Activated CD8-positive, alpha-beta memory T cell treated with anti-CD3 and anti-CD28 coated beads for 1 hour (primary cell): ENCODE data around the gene TMEM63B.
"Not testable (repeated sequence)": the region's sequence is repeated elsewhere in the genome, so short reads cannot be mapped to it uniquely, and the experiment has no call there.

Source experiments
- DNase-seq, 2 donors: peaks; one replicate each; pipeline ENCODE4 v3.0.0-alpha.2; 2020; ENCODE audit warnings: low read depth in 1 of 2; ENCODE audit errors: extremely low read depth in 1 of 2

Gene TMEM63B

GRCh38 chr6:44093750-44094402 lies 33.5 kb upstream of the TMEM63B start:
- no peak for DNase-seq

GRCh38 chr6:44094403-44095242 lies 32.7 kb upstream of the TMEM63B start:
- no peak for DNase-seq

- DNase-seq, result not testable (repeated sequence)
Measured at GRCh38 chr6:44095243-44095623, 32.1 kb upstream of the TMEM63B start.

- DNase-seq, result peak; percentile 44 to 59
Measured at GRCh38 chr6:44096612-44097011, 30.7 kb upstream of the TMEM63B start.

- no peak for DNase-seq
Measured at GRCh38 chr6:44097782-44098317, 29.5 kb upstream of the TMEM63B start.

GRCh38 chr6:44099192-44099591 lies 28.2 kb upstream of the TMEM63B start:
- DNase-seq, result no peak

- no peak for DNase-seq
Measured at GRCh38 chr6:44100088-44100550, 27.2 kb upstream of the TMEM63B start.

- DNase-seq, result no peak
Measured at GRCh38 chr6:44101832-44102231, 25.5 kb upstream of the TMEM63B start.

GRCh38 chr6:44102527-44102926 lies 24.8 kb upstream of the TMEM63B start:
- DNase-seq, result no peak

- no peak for DNase-seq
Measured at GRCh38 chr6:44104481-44105021, 22.8 kb upstream of the TMEM63B start.

- no peak for DNase-seq
Measured at GRCh38 chr6:44105146-44105545, 22.2 kb upstream of the TMEM63B start.

GRCh38 chr6:44105993-44106740 lies 21.2 kb upstream of the TMEM63B start:
- no peak for DNase-seq

GRCh38 chr6:44107017-44107416 lies 20.3 kb upstream of the TMEM63B start:
- DNase-seq, result no peak

GRCh38 chr6:44108471-44108870 lies 18.9 kb upstream of the TMEM63B start:
- DNase-seq, result no peak

- DNase-seq, result no peak
Measured at GRCh38 chr6:44109212-44109611, 18.1 kb upstream of the TMEM63B start.

GRCh38 chr6:44110005-44110676 lies 17.2 kb upstream of the TMEM63B start:
- no peak for DNase-seq

GRCh38 chr6:44110966-44111365 lies 16.4 kb upstream of the TMEM63B start:
- no peak for DNase-seq

- no peak for DNase-seq
Measured at GRCh38 chr6:44111434-44112417, 15.6 kb upstream of the TMEM63B start.

- no peak for DNase-seq
Measured at GRCh38 chr6:44113414-44113813, 13.9 kb upstream of the TMEM63B start.
